Ureter (tissue), 1 donor: ENCODE data around the gene XPNPEP1. TPM values are rescaled to one million over a fixed set of nuclear protein-coding genes. Genes with fewer than 3 reads are reported as not detected.

Source experiments
- DNase-seq: peaks from one replicate; pipeline ENCODE4 v3.0.0-alpha.2; 2020; ENCODE audit warnings: low spot score
- total RNA-seq: library from RNA; stranded (reverse); gene quantifications from one replicate; pipeline ENCODE4 v1.2.4, GENCODE V29; 2023
- donor health status: DM: yes; HTN: yes; CAD: no.

XPNPEP1 gene
- total RNA-seq, 1 donor from 2014 or later = 106 TPM

- no peak for DNase-seq
These were observed 24.0 kb upstream of the XPNPEP1 start for GRCh38 chr10:109947111-109947920.

GRCh38 chr10:109946680-109947079 is 23.4 kb upstream of the XPNPEP1 start:
- no peak for DNase-seq

- no peak for DNase-seq
These were observed 22.3 kb upstream of the XPNPEP1 start for GRCh38 chr10:109945473-109946177.

- no peak for DNase-seq
These were observed 21.3 kb upstream of the XPNPEP1 start for GRCh38 chr10:109944613-109945012.

- no peak for DNase-seq
These were observed 18.0 kb upstream of the XPNPEP1 start for GRCh38 chr10:109941236-109941862.

GRCh38 chr10:109940553-109940952 is 17.2 kb upstream of the XPNPEP1 start:
- DNase-seq = no peak

GRCh38 chr10:109940117-109940516 is 16.8 kb upstream of the XPNPEP1 start:
- DNase-seq = no peak

GRCh38 chr10:109939315-109939961 is 16.1 kb upstream of the XPNPEP1 start:
- no peak for DNase-seq

GRCh38 chr10:109937460-109938065 is 14.3 kb upstream of the XPNPEP1 start:
- no peak for DNase-seq

- no peak for DNase-seq
These were observed 11.9 kb upstream of the XPNPEP1 start for GRCh38 chr10:109934958-109935793.

GRCh38 chr10:109933984-109934565 is 10.8 kb upstream of the XPNPEP1 start:
- DNase-seq = no peak

GRCh38 chr10:109932968-109933367 is 9.7 kb upstream of the XPNPEP1 start:
- no peak for DNase-seq

- no peak for DNase-seq
These were observed 9.1 kb upstream of the XPNPEP1 start for GRCh38 chr10:109932391-109932790.

- DNase-seq = no peak
These were observed 7.9 kb upstream of the XPNPEP1 start for GRCh38 chr10:109931163-109931562.

- DNase-seq = no peak
These were observed 6.3 kb upstream of the XPNPEP1 start for GRCh38 chr10:109929501-109930219.

GRCh38 chr10:109928475-109928891 is 5.2 kb upstream of the XPNPEP1 start:
- DNase-seq = no peak

GRCh38 chr10:109926825-109927224 is 3.5 kb upstream of the XPNPEP1 start:
- DNase-seq = no peak

GRCh38 chr10:109926061-109926745 is 2.9 kb upstream of the XPNPEP1 start:
- no peak for DNase-seq

- DNase-seq = no peak
These were observed 1.8 kb upstream of the XPNPEP1 start for GRCh38 chr10:109924967-109925620.
